ENCODE measurements around the gene TCFL5.

The TCFL5 gene

DNA sequence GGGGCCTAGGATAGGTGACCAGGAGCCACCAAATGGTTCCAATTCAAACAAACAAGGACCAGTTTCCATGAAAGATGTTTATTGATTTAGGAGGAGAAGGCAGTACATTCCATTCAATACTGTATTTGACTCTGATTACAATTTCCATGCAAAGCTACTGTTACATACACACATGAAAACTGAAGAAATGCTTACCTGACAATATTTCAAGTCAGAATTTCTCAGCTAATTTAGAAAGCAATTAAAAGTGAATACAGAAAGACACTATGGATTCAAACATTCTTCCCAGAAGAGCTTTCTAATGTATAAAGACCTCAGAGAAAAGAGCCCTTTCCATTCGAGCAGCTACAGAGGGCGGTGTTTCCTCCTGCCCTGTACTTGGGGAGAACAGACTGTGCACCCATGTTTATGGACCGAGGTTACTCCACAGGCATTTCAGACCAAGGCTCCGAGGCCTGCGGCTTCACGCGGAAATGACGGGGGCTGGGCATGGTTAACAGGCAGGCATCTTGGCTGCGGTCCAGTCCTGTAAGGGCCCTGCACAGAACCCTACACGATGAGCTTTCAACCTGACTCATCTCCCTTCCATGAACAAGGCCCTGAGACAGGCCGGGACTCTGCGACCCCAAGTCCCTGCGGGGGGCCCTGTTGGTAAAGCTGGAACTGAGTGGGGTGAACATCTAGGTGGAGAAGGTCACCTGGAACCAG is 25.7 kb upstream of the TCFL5 start:
- H3K36me3 ChIP-seq (ENCODE audit: low read length): peaks cover 15% of the 10 kb centered on the region; the same call in 1 of the 2 replicates
- H3K27ac ChIP-seq (ENCODE audit: low read depth, low read length): no peak overlapping the region

DNA sequence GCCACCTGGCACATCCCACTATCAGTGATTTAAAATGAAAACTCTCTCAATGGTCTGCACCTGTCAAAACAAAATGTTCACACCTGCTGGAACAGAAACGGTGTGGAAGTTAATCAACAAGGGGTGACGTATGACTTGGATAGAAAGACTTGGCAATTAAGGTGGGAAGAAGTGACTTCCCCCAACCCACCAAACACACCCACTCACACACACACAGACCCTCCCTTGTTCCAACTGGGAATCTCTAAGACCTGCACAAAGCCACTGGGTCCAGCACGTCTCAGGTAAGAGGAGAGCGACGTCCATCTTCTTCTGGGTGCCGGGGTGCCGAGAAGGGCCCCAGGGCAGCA is 25.1 kb upstream of the TCFL5 start:
- no peaks in the 10 kb centered on the region for H3F3A ChIP-seq (ENCODE audit: insufficient read depth)

More for the DNA sequence above, 25.7 kb upstream of the TCFL5 start:
- TF ChIP-seq EZH2phosphoT487 (conservative IDR thresholded peaks at IDR 0.05; ENCODE audit: low read length): no peak
- TF ChIP-seq, protein P1, sequence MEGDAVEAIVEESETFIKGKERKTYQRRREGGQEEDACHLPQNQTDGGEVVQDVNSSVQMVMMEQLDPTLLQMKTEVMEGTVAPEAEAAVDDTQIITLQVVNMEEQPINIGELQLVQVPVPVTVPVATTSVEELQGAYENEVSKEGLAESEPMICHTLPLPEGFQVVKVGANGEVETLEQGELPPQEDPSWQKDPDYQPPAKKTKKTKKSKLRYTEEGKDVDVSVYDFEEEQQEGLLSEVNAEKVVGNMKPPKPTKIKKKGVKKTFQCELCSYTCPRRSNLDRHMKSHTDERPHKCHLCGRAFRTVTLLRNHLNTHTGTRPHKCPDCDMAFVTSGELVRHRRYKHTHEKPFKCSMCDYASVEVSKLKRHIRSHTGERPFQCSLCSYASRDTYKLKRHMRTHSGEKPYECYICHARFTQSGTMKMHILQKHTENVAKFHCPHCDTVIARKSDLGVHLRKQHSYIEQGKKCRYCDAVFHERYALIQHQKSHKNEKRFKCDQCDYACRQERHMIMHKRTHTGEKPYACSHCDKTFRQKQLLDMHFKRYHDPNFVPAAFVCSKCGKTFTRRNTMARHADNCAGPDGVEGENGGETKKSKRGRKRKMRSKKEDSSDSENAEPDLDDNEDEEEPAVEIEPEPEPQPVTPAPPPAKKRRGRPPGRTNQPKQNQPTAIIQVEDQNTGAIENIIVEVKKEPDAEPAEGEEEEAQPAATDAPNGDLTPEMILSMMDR (IDR thresholded peaks at IDR 0.05; ENCODE audit: insufficient read depth, low read length, poor library complexity, severe bottlenecking): no peak
- Histone ChIP-seq H3K79me2 (ENCODE audit: insufficient read depth, low read length) (no peaks in the 10 kb centered on the region), H3K4me3 (ENCODE audit: insufficient read depth, low read length, poor library complexity, severe bottlenecking) (no peak overlapping the region), H4K20me1 (ENCODE audit: low read depth, low read length) (no peaks in the 10 kb centered on the region), H2AFZ (ENCODE audit: low read depth, low read length, severe bottlenecking) (no peak overlapping the region), H3K9me3 (ENCODE audit: insufficient read depth, low read length) (no peaks in the 10 kb centered on the region), H3F3A (ENCODE audit: insufficient read depth) (no peaks in the 10 kb centered on the region), H3K27me3 (ENCODE audit: low read length) (no peaks in the 10 kb centered on the region), H3K9ac (ENCODE audit: low read length) (no peak overlapping the region), H3K9me2 (replicated peaks; ENCODE audit: insufficient read depth, low read length) (no peaks in the 10 kb centered on the region), H3K4me2 (ENCODE audit: low read depth, low read length, poor library complexity, severe bottlenecking) (no peak overlapping the region)

DNA sequence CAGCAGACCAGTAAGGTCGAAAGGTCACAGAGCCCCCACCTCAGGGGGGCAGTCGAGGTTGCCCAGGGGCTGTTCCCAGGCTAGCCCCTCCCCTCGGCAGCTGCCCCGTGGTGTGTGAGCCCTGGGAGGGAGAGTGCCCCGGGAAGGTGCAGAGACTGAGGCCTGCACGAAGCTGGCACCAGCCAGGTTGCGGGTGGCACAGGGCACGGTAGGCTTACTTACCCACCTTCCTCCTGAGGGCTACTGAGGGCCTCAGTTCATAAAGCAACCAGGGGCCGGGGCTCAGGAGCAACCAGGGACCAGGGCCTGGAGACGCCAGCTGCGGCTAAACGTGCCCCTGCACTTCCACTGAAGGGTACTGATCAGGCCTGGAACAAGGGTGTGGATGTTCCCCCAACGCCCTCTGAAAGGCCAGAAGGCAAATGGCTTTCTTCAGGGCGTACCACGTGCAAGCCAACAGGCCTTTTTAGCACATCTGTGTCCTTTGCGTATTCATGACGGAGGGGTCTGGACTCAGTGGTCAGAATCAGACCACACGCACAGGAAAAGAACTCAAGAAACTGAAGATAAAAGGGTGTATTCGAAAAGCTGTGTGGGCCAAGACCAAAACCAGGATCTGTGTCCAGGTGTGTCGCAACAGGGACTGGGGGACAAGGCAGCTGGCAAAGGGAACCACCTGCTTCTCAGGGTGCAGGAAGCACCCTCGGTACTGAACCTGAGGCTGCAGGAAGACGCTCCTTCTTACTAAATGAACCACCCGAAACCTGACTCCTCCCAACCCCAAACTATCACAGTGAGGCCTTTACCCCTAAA is 24.5 kb upstream of the TCFL5 start:
- no peak for TF ChIP-seq EZH2phosphoT487 (conservative IDR thresholded peaks at IDR 0.05; ENCODE audit: low read length)
- TF ChIP-seq, protein P1 (IDR thresholded peaks at IDR 0.05; ENCODE audit: insufficient read depth, low read length, poor library complexity, severe bottlenecking): no peak
- Histone ChIP-seq H3K79me2 (ENCODE audit: insufficient read depth, low read length) (no peaks in the 10 kb centered on the region), H3K4me2 (ENCODE audit: low read depth, low read length, poor library complexity, severe bottlenecking) (no peak overlapping the region), H3K9me3 (ENCODE audit: insufficient read depth, low read length) (no peaks in the 10 kb centered on the region), H4K20me1 (ENCODE audit: low read depth, low read length) (no peaks in the 10 kb centered on the region), H3K36me3 (ENCODE audit: low read length) (peaks cover 9% of the 10 kb centered on the region; the same call in 1 of the 2 replicates), H2AFZ (ENCODE audit: low read depth, low read length, severe bottlenecking) (no peak overlapping the region), H3K4me3 (ENCODE audit: insufficient read depth, low read length, poor library complexity, severe bottlenecking) (no peak overlapping the region), H3K9me2 (replicated peaks; ENCODE audit: insufficient read depth, low read length) (no peaks in the 10 kb centered on the region), H3K27me3 (ENCODE audit: low read length) (no peaks in the 10 kb centered on the region), H3F3A (ENCODE audit: insufficient read depth) (no peaks in the 10 kb centered on the region), H3K9ac (ENCODE audit: low read length) (no peak overlapping the region), H3K27ac (ENCODE audit: low read depth, low read length) (no peak overlapping the region)

More for the DNA sequence above, 25.1 kb upstream of the TCFL5 start:
- H3K79me2 ChIP-seq (ENCODE audit: insufficient read depth, low read length): no peaks in the 10 kb centered on the region
- no peak overlapping the region for H3K9ac ChIP-seq (ENCODE audit: low read length)
- H3K27me3 ChIP-seq (ENCODE audit: low read length): no peaks in the 10 kb centered on the region
- no peak overlapping the region for H3K4me2 ChIP-seq (ENCODE audit: low read depth, low read length, poor library complexity, severe bottlenecking)
- no peak overlapping the region for H2AFZ ChIP-seq (ENCODE audit: low read depth, low read length, severe bottlenecking)
- no peak overlapping the region for H3K27ac ChIP-seq (ENCODE audit: low read depth, low read length)
- no peak overlapping the region for H3K4me3 ChIP-seq (ENCODE audit: insufficient read depth, low read length, poor library complexity, severe bottlenecking)
- peaks cover 10% of the 10 kb centered on the region; the same call in 1 of the 2 replicates for H3K36me3 ChIP-seq (ENCODE audit: low read length)
- TF ChIP-seq, protein P1 (IDR thresholded peaks at IDR 0.05; ENCODE audit: insufficient read depth, low read length, poor library complexity, severe bottlenecking): no peak
- TF ChIP-seq EZH2phosphoT487 (conservative IDR thresholded peaks at IDR 0.05; ENCODE audit: low read length): no peak
- H3K9me3 ChIP-seq (ENCODE audit: insufficient read depth, low read length): no peaks in the 10 kb centered on the region
- H4K20me1 ChIP-seq (ENCODE audit: low read depth, low read length): no peaks in the 10 kb centered on the region
- H3K9me2 ChIP-seq (replicated peaks; ENCODE audit: insufficient read depth, low read length): no peaks in the 10 kb centered on the region

Data from SU-DHL-6 (cell line).